Measurements from ENCODE around the gene MEI4.
"Not testable (repeated sequence)": the region's sequence is repeated elsewhere in the genome, so short reads cannot be mapped to it uniquely, and the experiment has no call there.

MEI4 gene

GRCh38 chr6:77822265-77822664, 169.4 kb downstream of the MEI4 start:
- no peak for DNase-seq

DNA sequence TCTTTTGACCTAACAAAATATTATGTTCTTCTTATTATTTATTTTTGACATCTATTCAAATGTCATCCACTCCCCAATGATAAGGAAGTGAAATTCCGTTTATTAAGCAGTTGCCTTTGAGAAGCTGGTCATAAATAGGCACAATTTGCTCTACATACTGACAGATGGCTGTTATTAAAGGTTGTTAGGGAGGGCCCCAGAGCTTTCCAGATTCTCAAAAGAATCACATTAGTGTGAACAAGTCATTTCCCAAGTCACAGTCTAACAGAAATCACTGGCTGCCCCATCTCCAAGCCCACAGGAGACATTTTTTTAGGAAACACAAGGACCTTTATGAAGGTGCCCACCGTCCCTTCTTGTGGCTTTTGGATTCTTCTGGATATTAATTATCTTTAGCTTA, 172.4 kb downstream of the MEI4 start:
- DNase-seq: no peak

GRCh38 chr6:77829736-77830135, 176.9 kb downstream of the MEI4 start:
- DNase-seq: no peak

DNA sequence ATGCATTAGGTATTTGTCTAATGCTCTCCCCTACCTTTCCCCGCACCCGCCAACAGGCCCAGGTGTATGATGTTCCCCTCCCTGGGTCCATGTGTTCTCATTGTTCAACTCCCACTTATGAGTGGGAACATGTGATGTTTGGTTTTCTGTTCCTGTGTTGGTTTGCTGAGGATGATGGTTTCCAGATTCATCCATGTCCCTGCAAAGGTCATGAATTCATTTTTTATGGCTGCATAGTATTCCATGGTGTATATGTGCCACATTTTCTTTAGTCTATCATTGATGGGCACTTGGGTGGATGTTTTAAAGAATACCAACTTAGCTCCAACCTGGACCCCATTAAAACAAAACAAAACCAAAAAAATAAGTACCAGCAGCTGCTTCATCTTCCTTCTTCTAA, 180.9 kb downstream of the MEI4 start:
- DNase-seq: not testable (repeated sequence)

DNA sequence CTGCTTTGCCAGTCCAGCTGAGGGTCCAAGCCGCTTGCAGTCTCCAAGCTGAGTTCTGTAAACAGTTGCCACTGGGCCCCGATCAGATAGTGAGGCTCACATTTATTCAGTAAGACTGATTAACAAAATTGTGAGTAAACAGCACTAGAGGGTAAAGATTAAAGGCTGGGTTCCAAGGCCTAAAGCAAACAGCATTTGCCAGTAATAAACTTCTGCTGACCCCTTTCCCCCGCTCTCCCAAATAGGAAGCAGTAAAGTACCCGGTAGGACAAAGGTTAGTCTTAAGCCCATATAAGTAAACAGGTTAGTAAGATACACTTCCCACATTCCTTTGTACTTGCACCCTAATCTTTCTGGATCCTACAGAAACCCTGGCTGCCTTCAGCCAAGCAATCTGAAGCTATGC, 181.8 kb downstream of the MEI4 start:
- no peak for DNase-seq

DNA sequence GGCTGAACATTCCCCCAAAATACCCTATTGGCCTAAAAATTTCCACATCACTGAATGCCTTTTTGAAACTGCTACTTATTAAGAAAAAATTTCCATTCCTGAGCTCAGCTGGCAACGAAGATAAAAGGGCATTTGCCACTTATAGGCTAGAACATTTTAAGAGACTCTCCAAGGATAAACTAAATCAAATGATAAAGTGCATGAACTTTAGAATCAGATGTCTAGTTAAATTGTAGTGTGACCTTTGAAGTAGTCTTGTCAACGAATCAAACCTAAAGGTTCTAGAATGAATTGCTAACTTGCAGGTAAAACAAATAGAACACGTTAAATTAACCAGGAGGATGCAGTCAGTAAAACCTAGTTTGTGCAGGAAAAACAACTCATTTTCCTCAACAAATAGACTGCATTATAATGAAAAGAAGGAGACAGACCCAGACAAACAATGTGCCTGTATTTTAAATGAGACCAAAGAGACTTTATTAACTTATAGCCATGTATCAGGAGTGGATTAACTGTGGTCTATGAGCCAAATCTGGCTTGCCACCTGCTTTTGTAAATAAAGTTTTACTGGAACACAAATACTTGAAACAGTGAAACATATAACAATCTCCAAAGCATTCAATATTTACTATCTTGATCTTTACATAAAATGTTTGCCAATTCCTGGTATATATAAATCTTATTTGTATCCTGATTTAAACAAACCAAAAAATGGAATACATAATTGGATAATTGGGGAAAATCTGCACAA, 184.4 kb downstream of the MEI4 start:
- DNase-seq: no peak

DNA sequence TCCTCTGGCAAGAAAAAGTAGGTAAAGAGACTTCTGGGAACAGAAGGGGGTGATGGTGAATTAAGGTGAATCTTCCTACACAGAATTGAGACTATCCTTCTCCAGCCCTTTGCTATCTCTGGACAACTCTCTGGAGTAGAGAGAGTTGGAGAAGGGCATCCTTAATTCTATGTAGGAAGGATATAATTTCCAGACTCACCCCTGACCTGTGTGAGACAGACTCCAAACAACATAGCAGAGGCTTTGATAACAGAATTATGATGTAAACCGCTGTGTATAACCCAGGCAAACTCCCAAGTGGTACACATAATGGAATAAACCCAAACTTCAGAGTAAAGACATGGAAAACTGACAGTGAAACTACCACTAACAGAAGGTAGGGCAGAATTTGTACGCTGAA, 186.5 kb downstream of the MEI4 start:
- no peak for DNase-seq

GRCh38 chr6:77844822-77845221, 192.0 kb downstream of the MEI4 start:
- no peak for DNase-seq

GRCh38 chr6:77853401-77853800, 200.6 kb downstream of the MEI4 start:
- DNase-seq: no peak

GRCh38 chr6:77856391-77856790, 203.6 kb downstream of the MEI4 start:
- DNase-seq: no peak

DNA sequence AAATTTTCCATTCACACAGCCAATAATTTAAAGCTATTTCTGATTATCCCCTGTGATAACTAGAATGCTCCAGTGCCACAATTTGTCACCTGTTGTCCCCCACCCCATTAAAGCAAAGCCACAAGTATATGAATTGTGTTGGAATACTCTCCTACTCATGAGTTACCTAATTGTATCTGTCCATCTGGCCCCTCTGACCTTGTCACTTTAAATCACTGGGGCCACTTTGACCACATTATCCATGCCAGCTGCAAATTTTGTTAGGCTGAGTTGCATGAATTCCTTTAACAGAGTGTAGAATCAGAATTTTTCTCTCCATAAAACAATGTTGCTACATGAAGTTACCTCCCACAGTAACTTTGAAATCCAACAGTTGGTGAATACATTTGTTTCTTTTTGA, 204.6 kb downstream of the MEI4 start:
- DNase-seq: no peak

GRCh38 chr6:77876300-77876699, 223.5 kb downstream of the MEI4 start:
- DNase-seq: no peak

DNA sequence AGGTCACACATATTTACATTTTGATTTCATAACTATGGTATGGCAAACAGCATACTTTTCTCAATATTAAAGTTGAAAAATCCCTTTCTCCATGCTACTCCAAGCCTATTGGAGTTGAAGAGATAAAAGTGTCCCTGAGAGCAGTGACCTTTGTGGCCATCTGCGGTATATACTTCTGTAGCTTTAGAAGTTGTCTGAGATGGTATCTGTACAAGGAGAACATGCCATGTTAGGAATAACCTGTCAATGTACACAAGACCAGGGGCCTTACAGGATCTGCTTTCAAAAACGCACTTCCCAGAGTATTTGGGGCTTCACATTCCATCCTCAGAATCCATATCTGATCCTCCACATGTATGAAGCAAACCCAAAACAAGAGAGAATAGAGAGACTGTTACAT, 226.7 kb downstream of the MEI4 start:
- no peak for DNase-seq

DNA sequence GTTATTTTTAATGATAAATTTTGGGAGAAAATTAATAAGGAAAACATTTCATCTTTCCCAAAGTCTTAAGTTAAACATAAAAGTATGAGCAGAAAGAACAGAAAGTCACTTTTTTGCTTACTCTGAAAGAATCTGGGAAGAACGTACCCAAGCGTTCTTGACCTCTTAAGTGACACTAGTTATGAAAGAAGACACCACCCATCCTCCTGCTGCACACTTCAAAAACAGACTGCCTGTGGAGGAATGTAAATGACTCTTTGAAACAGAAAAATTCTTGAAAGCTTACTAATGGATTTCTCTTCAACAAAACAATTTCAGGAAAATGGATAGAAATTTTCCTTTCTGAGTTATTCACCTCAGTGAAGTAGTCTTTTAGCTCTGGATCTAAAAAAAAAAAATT, 227.7 kb downstream of the MEI4 start:
- DNase-seq: no peak

GRCh38 chr6:77883851-77884250, 231.0 kb downstream of the MEI4 start:
- DNase-seq: no peak

DNA sequence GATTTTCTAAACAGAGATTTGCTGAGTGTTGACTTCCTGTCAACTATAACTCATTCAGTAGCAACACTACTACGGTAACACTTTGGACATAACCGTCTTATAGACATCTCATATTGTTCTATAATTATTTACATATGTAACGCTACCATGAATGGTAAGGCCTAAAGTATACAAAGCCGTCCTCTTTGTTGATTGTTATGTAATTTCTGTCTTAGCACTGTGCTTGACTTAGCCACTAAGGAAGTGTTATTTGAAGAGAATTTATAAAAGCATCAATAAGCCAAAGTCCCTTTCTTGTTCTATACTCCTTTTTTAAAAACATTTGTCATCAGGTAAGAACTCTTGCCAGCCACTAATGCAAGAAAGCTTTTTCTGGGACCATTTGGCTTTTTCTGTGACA, 240.6 kb downstream of the MEI4 start:
- no peak for DNase-seq

DNA sequence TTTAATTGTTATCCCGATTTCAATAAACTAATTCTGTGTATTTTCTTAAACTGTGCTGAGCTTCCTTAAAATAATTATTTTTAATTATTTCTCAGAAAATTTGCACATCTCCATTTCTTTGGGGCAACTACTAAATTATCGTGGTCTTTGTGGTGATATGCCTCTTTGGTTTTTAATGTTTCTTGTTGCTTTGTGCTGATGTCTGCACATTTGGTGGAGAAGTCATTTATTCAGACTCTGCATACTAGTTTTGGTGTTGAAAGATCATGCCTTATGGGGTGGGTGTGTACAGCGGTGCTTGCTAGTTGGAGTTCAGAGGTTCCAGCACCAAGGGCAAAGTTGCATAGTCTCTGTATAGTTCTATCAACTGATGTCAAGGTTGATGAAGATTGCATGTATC, 253.2 kb downstream of the MEI4 start:
- no peak for DNase-seq

- no peak for DNase-seq
Observed at GRCh38 chr6:77910826-77911225, 258.0 kb downstream of the MEI4 start.

- no peak for DNase-seq
Observed at GRCh38 chr6:77926198-77926751, 273.4 kb downstream of the MEI4 start.

- DNase-seq: no peak
Observed at GRCh38 chr6:77930382-77930781, 277.5 kb downstream of the MEI4 start.

DNA sequence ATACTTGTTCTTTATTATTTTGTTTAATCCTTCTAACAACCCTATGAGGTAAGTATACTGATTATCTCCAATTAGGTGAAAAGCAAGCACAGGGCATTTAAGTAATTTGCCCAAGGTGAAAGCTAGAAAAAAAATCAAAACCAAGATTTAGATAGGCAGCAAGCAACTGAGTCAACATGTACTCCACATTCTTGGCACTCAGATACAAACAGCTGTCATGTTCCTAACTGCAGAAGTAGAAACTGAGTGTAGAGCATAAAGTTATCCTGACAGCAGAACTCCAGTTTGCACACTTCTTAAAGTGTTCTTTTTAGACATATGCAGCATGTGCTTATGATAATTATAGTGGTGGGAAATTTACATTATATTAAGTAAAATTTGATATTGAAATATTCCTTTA, 278.1 kb downstream of the MEI4 start:
- DNase-seq: no peak

DNA sequence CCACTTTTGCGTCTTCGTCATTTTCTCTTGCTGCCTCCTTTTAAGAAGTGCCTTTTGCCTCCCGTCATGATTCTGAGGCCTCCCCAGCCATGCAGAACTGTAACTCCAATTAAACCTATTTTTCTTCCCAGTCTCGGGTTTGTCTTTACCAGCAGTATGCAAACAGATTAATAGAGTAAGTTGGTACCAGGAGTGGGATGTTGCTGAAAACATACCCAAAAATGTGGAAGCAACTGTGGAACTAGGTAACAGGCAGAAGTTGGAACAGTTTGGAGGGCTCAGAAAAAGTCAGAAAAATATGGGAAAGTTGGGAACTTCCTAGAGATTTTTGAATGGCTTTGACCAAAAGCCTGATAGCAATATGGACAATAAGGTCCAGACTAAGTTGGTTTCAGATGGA, 309.2 kb downstream of the MEI4 start:
- no peak for DNase-seq

DNA sequence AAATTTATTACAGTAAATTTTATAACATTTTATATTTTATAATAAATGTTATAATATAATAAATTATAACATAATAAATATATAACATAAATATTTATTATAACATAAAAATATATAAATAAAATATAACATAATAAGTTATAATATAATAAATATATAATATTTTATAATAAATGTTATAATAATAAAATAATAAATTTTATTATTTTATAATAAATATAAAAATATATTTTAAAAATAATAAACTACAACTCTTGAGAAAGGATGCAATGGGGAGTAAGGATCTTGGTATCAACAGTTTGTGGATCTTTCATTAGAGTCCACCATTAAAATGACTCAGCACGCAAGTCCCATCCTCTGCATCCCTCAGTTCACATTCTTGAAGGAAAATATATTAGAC, 312.6 kb downstream of the MEI4 start:
- DNase-seq: no peak

GRCh38 chr6:77972334-77972733, 319.5 kb downstream of the MEI4 start:
- DNase-seq: no peak

Data from DMS 273 treated with DMSO at 0.1 percent for 48 hours (cell line).